Right atrium auricular region (tissue), 2 donors: Measurements from ENCODE around the gene GALNT10. TPM values are rescaled to one million over a fixed set of nuclear protein-coding genes. Genes with fewer than 3 reads are reported as not detected.
A peak's percentile ranks its signal among the peaks of the same experiment; 100 is the strongest.

Source experiments
- DNase-seq: peaks from one replicate; pipeline ENCODE4 v3.0.0-alpha.2; 2019; ENCODE audit warnings: low spot score
- H3K27ac ChIP-seq, 2 donors: fragments of 200-600 bp; sonication (generic); 1 replicate in 1 of 2; 2 replicates in 1 of 2; pipeline ENCODE4 v1.5.1; 2016 to 2019
- H3K27me3 ChIP-seq, 2 donors: fragments of 200-600 bp; sonication (generic); one replicate each; pipeline versions ENCODE4 v1.5.1 to v1.6.0; 2017 to 2019
- H3K36me3 ChIP-seq: fragments of 200-600 bp; sonication (generic); one replicate; pipeline ENCODE4 v1.5.1; 2016
- H3K4me1 ChIP-seq, 2 donors: fragments of 200-600 bp; sonication (generic); one replicate each; pipeline versions ENCODE4 v1.5.1 to v1.6.0; 2017 to 2019
- H3K4me3 ChIP-seq, 2 donors: fragments of 200-600 bp; sonication (generic); 1 replicate in 1 of 2; 2 replicates in 1 of 2; pipeline ENCODE4 v1.5.1; 2017 to 2019; ENCODE audit warnings: mild to moderate bottlenecking in 1 of 2, moderate library complexity in 1 of 2
- H3K9me3 ChIP-seq, 2 donors: fragments of 200-600 bp; sonication (generic); one replicate each; pipeline ENCODE4 v1.5.1; 2019
- CTCF ChIP-seq, 2 donors: fragments of 200-600 bp; sonication (generic); IDR thresholded peaks; one replicate each; pipeline ENCODE4 v1.5.1; 2019; ENCODE audit warnings: antibody characterized with exemption in 2 of 2
- total RNA-seq, 2 donors: library from RNA; depleted of rRNA; stranded (reverse); fragments of >200 nt; gene quantifications; one replicate each; pipeline ENCODE4 v1.1.0, GENCODE V29; 2016

GALNT10 gene
- total RNA-seq, 2 donors from 2014 or later, result 13.2 to 18.4 TPM

DNA sequence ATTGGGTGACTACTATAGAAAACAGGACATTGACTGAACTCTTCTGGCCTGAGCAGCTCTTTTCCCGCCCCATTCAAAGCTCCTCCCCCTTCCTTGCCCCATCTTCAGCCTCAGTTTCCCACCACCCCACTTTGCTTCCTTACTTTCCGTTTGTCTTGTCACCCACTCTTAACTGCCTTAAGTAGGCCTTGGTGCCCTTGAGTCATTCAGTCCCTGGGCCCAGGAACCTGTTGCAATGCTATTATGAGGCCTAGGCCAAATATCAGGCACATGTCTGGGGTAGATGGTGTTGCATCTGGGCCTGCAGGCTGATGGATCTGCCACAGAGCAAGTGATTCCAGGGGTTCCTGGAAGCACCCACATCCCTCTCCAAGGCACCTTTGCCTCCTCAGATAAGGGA, 17.7 kb upstream of the GALNT10 start:
- no peak overlapping the region for H3K27ac ChIP-seq

DNA sequence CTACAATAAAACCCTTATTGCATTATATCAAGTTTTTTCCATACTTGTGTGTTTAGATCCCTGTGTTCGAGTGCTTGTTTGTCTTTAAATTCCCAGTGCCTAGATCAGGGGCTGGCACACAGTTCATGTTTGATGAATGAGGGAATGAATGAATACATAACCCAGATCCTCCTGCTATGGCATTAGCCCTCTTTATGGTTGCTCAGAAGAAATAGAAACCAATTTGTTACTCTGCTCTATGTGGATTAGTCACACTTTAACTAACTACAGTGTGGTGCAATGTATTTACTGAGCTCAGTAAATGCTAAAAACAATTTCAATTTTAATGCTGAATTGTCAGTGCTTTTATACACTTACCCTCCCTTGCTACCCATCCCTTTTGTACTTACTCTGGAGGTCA, 16.4 kb upstream of the GALNT10 start:
- H3K36me3 ChIP-seq, result no peaks in the 10 kb centered on the region
- H3K9me3 ChIP-seq, result no peaks in the 10 kb centered on the region
- H3K4me3 ChIP-seq, result no peak overlapping the region
- no peak for DNase-seq
- no peaks in the 10 kb centered on the region for H3K27me3 ChIP-seq
- TF ChIP-seq CTCF (IDR thresholded peaks at IDR 0.05), result no peak
- no peak overlapping the region for H3K27ac ChIP-seq
- peaks cover 0 to 3% of the 10 kb centered on the region in 2 donors for H3K4me1 ChIP-seq

More for the DNA sequence above, 17.7 kb upstream of the GALNT10 start:
- Histone ChIP-seq H3K4me3 (no peak overlapping the region), H3K4me1 (peaks cover 0 to 3% of the 10 kb centered on the region in 2 donors), H3K9me3 (no peaks in the 10 kb centered on the region), H3K36me3 (no peaks in the 10 kb centered on the region), H3K27me3 (no peaks in the 10 kb centered on the region)
- no peak for TF ChIP-seq CTCF (IDR thresholded peaks at IDR 0.05)
- DNase-seq, result no peak

GRCh38 chr5:154176181-154176580, 14.4 kb upstream of the GALNT10 start:
- Histone ChIP-seq H3K4me3 (no peak overlapping the region), H3K27me3 (no peaks in the 10 kb centered on the region), H3K9me3 (no peaks in the 10 kb centered on the region), H3K36me3 (no peaks in the 10 kb centered on the region), H3K4me1 (peaks cover 0 to 3% of the 10 kb centered on the region in 2 donors), H3K27ac (no peak overlapping the region)
- DNase-seq, result no peak
- no peak for TF ChIP-seq CTCF (IDR thresholded peaks at IDR 0.05)

DNA sequence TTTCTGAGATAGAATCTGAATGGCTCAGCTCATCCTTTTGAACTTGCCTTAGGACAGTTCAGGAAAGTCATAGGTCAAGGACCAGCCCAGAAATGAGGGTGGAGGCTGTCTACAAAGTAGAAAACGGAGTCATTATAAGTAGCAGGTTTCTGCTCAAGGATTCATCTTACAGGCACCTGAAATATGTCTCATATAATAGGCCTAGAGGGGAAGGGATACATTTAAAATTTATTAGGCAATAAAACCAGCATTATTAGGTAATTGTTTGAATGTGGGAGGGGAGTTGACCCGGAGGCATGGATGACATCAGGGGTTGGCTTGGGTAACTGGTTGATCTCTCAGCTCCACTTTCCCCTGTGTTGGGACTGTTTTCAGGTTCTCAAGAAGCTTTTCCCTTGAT, 11.9 kb upstream of the GALNT10 start:
- no peaks in the 10 kb centered on the region for H3K9me3 ChIP-seq
- H3K4me3 ChIP-seq, result no peak overlapping the region
- peaks cover 0 to 3% of the 10 kb centered on the region in 2 donors for H3K4me1 ChIP-seq
- no peak for DNase-seq
- TF ChIP-seq CTCF (IDR thresholded peaks at IDR 0.05), result no peak
- H3K27ac ChIP-seq, result no peak overlapping the region
- H3K36me3 ChIP-seq, result no peaks in the 10 kb centered on the region
- H3K27me3 ChIP-seq, result no peaks in the 10 kb centered on the region

GRCh38 chr5:154179846-154180710, 10.5 kb upstream of the GALNT10 start:
- H3K27me3 ChIP-seq, result no peaks in the 10 kb centered on the region
- no peak overlapping the region for H3K27ac ChIP-seq
- no peaks in the 10 kb centered on the region for H3K9me3 ChIP-seq
- no peak overlapping the region for H3K4me3 ChIP-seq
- DNase-seq, result peak; percentile 64
- peak; percentile 67 to 85 for TF ChIP-seq CTCF (IDR thresholded peaks at IDR 0.05)
- peaks cover 0 to 3% of the 10 kb centered on the region in 2 donors for H3K4me1 ChIP-seq
- H3K36me3 ChIP-seq, result no peaks in the 10 kb centered on the region
